ENCODE results near the gene PDCD1. TPM values are rescaled to one million over a fixed set of nuclear protein-coding genes. Genes with fewer than 3 reads are reported as not detected.

PDCD1 gene
- total RNA-seq, 2 experiments from 2014 or later = 9.5 to 11.4 TPM

GRCh38 chr2:241905716-241906377, 47.2 kb upstream of the PDCD1 start:
- intact Hi-C loops (cut with DNase I, micrococcal nuclease) = no loop called here
- H3K27ac Mint-ChIP-seq = no peak overlapping the region
- ATAC-seq (ENCODE audit: poor library complexity) (no peak), DNase-seq (peak in 1 of 14 experiments; percentile 29)
- H3K4me3 Mint-ChIP-seq = no peak overlapping the region
- H3K36me3 ChIP-seq (ENCODE audit: insufficient read depth, low read length) = peaks cover 7% of the 10 kb centered on the region
- H3K4me3 ChIP-seq (ENCODE audit: low read length) = no peak overlapping the region
- ChIA-PET POLR2A (no interaction called here), CTCF (no interaction called here)
- no peaks in the 10 kb centered on the region for H3K27me3 ChIP-seq (ENCODE audit: control insufficient read depth in 1 of 2, insufficient read depth in 2 of 2, low read length in 2 of 2)
- no peaks in the 10 kb centered on the region for H3K27me3 Mint-ChIP-seq
- H3K36me3 Mint-ChIP-seq (ENCODE audit: low read depth) = peaks cover 19% of the 10 kb centered on the region
- H3K4me1 Mint-ChIP-seq (ENCODE audit: low read depth) = no peaks in the 10 kb centered on the region
- TF ChIP-seq, protein P1, sequence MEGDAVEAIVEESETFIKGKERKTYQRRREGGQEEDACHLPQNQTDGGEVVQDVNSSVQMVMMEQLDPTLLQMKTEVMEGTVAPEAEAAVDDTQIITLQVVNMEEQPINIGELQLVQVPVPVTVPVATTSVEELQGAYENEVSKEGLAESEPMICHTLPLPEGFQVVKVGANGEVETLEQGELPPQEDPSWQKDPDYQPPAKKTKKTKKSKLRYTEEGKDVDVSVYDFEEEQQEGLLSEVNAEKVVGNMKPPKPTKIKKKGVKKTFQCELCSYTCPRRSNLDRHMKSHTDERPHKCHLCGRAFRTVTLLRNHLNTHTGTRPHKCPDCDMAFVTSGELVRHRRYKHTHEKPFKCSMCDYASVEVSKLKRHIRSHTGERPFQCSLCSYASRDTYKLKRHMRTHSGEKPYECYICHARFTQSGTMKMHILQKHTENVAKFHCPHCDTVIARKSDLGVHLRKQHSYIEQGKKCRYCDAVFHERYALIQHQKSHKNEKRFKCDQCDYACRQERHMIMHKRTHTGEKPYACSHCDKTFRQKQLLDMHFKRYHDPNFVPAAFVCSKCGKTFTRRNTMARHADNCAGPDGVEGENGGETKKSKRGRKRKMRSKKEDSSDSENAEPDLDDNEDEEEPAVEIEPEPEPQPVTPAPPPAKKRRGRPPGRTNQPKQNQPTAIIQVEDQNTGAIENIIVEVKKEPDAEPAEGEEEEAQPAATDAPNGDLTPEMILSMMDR (IDR thresholded peaks at IDR 0.05) = no peak
- H3K27ac ChIP-seq (ENCODE audit: low read depth in 1 of 2, low read length in 2 of 2) = no peak overlapping the region
- no peaks in the 10 kb centered on the region for H3K9me3 Mint-ChIP-seq
- peaks cover 0 to 3% of the 10 kb centered on the region in 2 experiments for H3K9me3 ChIP-seq (ENCODE audit: control insufficient read depth in 1 of 2, insufficient read depth in 1 of 2, low read length in 2 of 2)
- H3K4me1 ChIP-seq (ENCODE audit: insufficient read depth, low read length) = peaks cover 9% of the 10 kb centered on the region

- Mint-ChIP-seq H3K9me3 (no peaks in the 10 kb centered on the region), H3K27ac (no peak overlapping the region), H3K27me3 (no peaks in the 10 kb centered on the region), H3K4me1 (ENCODE audit: low read depth) (no peaks in the 10 kb centered on the region), H3K4me3 (no peak overlapping the region), H3K36me3 (ENCODE audit: low read depth) (peaks cover 16% of the 10 kb centered on the region)
- peak in 1 of 14 experiments; percentile 17 for DNase-seq
- Histone ChIP-seq H3K4me1 (ENCODE audit: insufficient read depth, low read length) (peaks cover 9% of the 10 kb centered on the region), H3K27ac (ENCODE audit: low read depth in 1 of 2, low read length in 2 of 2) (no peak overlapping the region), H3K36me3 (ENCODE audit: insufficient read depth, low read length) (peaks cover 3% of the 10 kb centered on the region), H3K9me3 (ENCODE audit: control insufficient read depth in 1 of 2, insufficient read depth in 1 of 2, low read length in 2 of 2) (peaks cover 0 to 3% of the 10 kb centered on the region in 2 experiments), H3K27me3 (ENCODE audit: control insufficient read depth in 1 of 2, insufficient read depth in 2 of 2, low read length in 2 of 2) (no peaks in the 10 kb centered on the region), H3K4me3 (ENCODE audit: low read length) (no peak overlapping the region)
- no peak for ATAC-seq (ENCODE audit: poor library complexity)
- ChIA-PET POLR2A (no interaction called here), CTCF (no interaction called here)
- intact Hi-C loops (cut with DNase I, micrococcal nuclease) = no loop called here
- TF ChIP-seq, protein P1 (IDR thresholded peaks at IDR 0.05) = no peak
Measured at GRCh38 chr2:241904791-241905710, 46.4 kb upstream of the PDCD1 start.

- ATAC-seq (ENCODE audit: poor library complexity) (no peak), DNase-seq (peak in 1 of 14 experiments; percentile 25)
- ChIA-PET POLR2A (no interaction called here), CTCF (no interaction called here)
- intact Hi-C loops (cut with DNase I, micrococcal nuclease) = no loop called here
- no peak overlapping the region for H3K27ac ChIP-seq (ENCODE audit: low read depth in 1 of 2, low read length in 2 of 2)
- peaks cover 0 to 3% of the 10 kb centered on the region in 2 experiments for H3K9me3 ChIP-seq (ENCODE audit: control insufficient read depth in 1 of 2, insufficient read depth in 1 of 2, low read length in 2 of 2)
- H3K27me3 Mint-ChIP-seq = no peaks in the 10 kb centered on the region
- H3K4me1 Mint-ChIP-seq (ENCODE audit: low read depth) = no peaks in the 10 kb centered on the region
- no peak overlapping the region for H3K4me3 ChIP-seq (ENCODE audit: low read length)
- H3K36me3 ChIP-seq (ENCODE audit: insufficient read depth, low read length) = peaks cover 3% of the 10 kb centered on the region
- no peak overlapping the region for H3K27ac Mint-ChIP-seq
- no peaks in the 10 kb centered on the region for H3K27me3 ChIP-seq (ENCODE audit: control insufficient read depth in 1 of 2, insufficient read depth in 2 of 2, low read length in 2 of 2)
- H3K9me3 Mint-ChIP-seq = no peaks in the 10 kb centered on the region
- TF ChIP-seq, protein P1 (IDR thresholded peaks at IDR 0.05) = no peak
- peaks cover 9% of the 10 kb centered on the region for H3K36me3 Mint-ChIP-seq (ENCODE audit: low read depth)
- no peak overlapping the region for H3K4me3 Mint-ChIP-seq
- H3K4me1 ChIP-seq (ENCODE audit: insufficient read depth, low read length) = peaks cover 9% of the 10 kb centered on the region
Measured at GRCh38 chr2:241904011-241904718, 45.5 kb upstream of the PDCD1 start.
